ENCODE results near the gene NF2.

The NF2 gene

GRCh38 chr22:29712119-29712518 lies 108.7 kb downstream of the NF2 start:
- Histone ChIP-seq H3K4me3 (ENCODE audit: low read length) (no peak overlapping the region), H3K36me3 (replicated peaks; ENCODE audit: low read depth, low read length) (no peaks in the 10 kb centered on the region), H4K20me1 (ENCODE audit: insufficient read depth, low read length) (peaks cover 12% of the 10 kb centered on the region; the same call in 1 of the 2 replicates), H3K27ac (ENCODE audit: low read length) (no peak overlapping the region), H3K9ac (ENCODE audit: low read length) (no peak overlapping the region), H3K4me1 (ENCODE audit: low read length) (0 out of 2 replicates have a peak, but pooled peaks cover 2% of the 10 kb centered on the region), H3K79me2 (ENCODE audit: low read length) (no peaks in the 10 kb centered on the region), H3K9me3 (ENCODE audit: insufficient read depth, low read length) (no peaks in the 10 kb centered on the region), H3K4me2 (ENCODE audit: low read length) (no peak overlapping the region), H3K27me3 (ENCODE audit: low read depth, low read length) (0 out of 2 replicates have a peak, but pooled peaks cover 10% of the 10 kb centered on the region), H2AFZ (ENCODE audit: low read depth, low read length) (no peak overlapping the region)
- TF ChIP-seq EZH2phosphoT487 (IDR thresholded peaks at IDR 0.05; ENCODE audit: low read depth) (no peak), CTCF (IDR thresholded peaks at IDR 0.05; ENCODE audit: low read depth, low read length) (no peak)

GRCh38 chr22:29713156-29713727 lies 109.8 kb downstream of the NF2 start:
- Histone ChIP-seq H4K20me1 (ENCODE audit: insufficient read depth, low read length) (peaks cover 19% of the 10 kb centered on the region; the same call in 1 of the 2 replicates), H3K27me3 (ENCODE audit: low read depth, low read length) (0 out of 2 replicates have a peak, but pooled peaks cover 10% of the 10 kb centered on the region)

GRCh38 chr22:29715240-29715639 lies 111.8 kb downstream of the NF2 start:
- TF ChIP-seq CTCF (IDR thresholded peaks at IDR 0.05; ENCODE audit: low read depth, low read length) (no peak), EZH2phosphoT487 (IDR thresholded peaks at IDR 0.05; ENCODE audit: low read depth) (no peak)
- H3K27ac ChIP-seq (ENCODE audit: low read length), result no peak overlapping the region

More at GRCh38 chr22:29713156-29713727, 109.8 kb downstream of the NF2 start:
- TF ChIP-seq EZH2phosphoT487 (IDR thresholded peaks at IDR 0.05; ENCODE audit: low read depth) (no peak), CTCF (IDR thresholded peaks at IDR 0.05; ENCODE audit: low read depth, low read length) (no peak)
- 0 out of 2 replicates have a peak, but pooled peaks cover 2% of the 10 kb centered on the region for H3K4me1 ChIP-seq (ENCODE audit: low read length)
- no peaks in the 10 kb centered on the region for H3K9me3 ChIP-seq (ENCODE audit: insufficient read depth, low read length)
- no peaks in the 10 kb centered on the region for H3K79me2 ChIP-seq (ENCODE audit: low read length)
- H2AFZ ChIP-seq (ENCODE audit: low read depth, low read length), result no peak overlapping the region
- no peak overlapping the region for H3K27ac ChIP-seq (ENCODE audit: low read length)
- no peak overlapping the region for H3K4me3 ChIP-seq (ENCODE audit: low read length)
- H3K9ac ChIP-seq (ENCODE audit: low read length), result no peak overlapping the region
- no peaks in the 10 kb centered on the region for H3K36me3 ChIP-seq (replicated peaks; ENCODE audit: low read depth, low read length)
- H3K4me2 ChIP-seq (ENCODE audit: low read length), result no peak overlapping the region

GRCh38 chr22:29715705-29716104 lies 112.3 kb downstream of the NF2 start:
- Histone ChIP-seq H2AFZ (ENCODE audit: low read depth, low read length) (no peak overlapping the region), H3K4me1 (ENCODE audit: low read length) (0 out of 2 replicates have a peak, but pooled peaks cover 2% of the 10 kb centered on the region), H3K36me3 (replicated peaks; ENCODE audit: low read depth, low read length) (no peaks in the 10 kb centered on the region), H3K79me2 (ENCODE audit: low read length) (no peaks in the 10 kb centered on the region), H3K9ac (ENCODE audit: low read length) (no peak overlapping the region), H3K4me3 (ENCODE audit: low read length) (no peak overlapping the region), H3K27ac (ENCODE audit: low read length) (no peak overlapping the region), H3K9me3 (ENCODE audit: insufficient read depth, low read length) (no peaks in the 10 kb centered on the region), H3K27me3 (ENCODE audit: low read depth, low read length) (0 out of 2 replicates have a peak, but pooled peaks cover 10% of the 10 kb centered on the region), H3K4me2 (ENCODE audit: low read length) (no peak overlapping the region), H4K20me1 (ENCODE audit: insufficient read depth, low read length) (peaks cover 20% of the 10 kb centered on the region; the same call in 1 of the 2 replicates)
- TF ChIP-seq EZH2phosphoT487 (IDR thresholded peaks at IDR 0.05; ENCODE audit: low read depth), result no peak
- TF ChIP-seq CTCF (IDR thresholded peaks at IDR 0.05; ENCODE audit: low read depth, low read length), result no peak

More at GRCh38 chr22:29715240-29715639, 111.8 kb downstream of the NF2 start:
- 0 out of 2 replicates have a peak, but pooled peaks cover 2% of the 10 kb centered on the region for H3K4me1 ChIP-seq (ENCODE audit: low read length)
- H2AFZ ChIP-seq (ENCODE audit: low read depth, low read length), result no peak overlapping the region
- no peaks in the 10 kb centered on the region for H3K9me3 ChIP-seq (ENCODE audit: insufficient read depth, low read length)
- H4K20me1 ChIP-seq (ENCODE audit: insufficient read depth, low read length), result peaks cover 20% of the 10 kb centered on the region; the same call in 1 of the 2 replicates
- no peaks in the 10 kb centered on the region for H3K36me3 ChIP-seq (replicated peaks; ENCODE audit: low read depth, low read length)
- H3K27me3 ChIP-seq (ENCODE audit: low read depth, low read length), result 0 out of 2 replicates have a peak, but pooled peaks cover 10% of the 10 kb centered on the region
- no peak overlapping the region for H3K4me2 ChIP-seq (ENCODE audit: low read length)
- no peaks in the 10 kb centered on the region for H3K79me2 ChIP-seq (ENCODE audit: low read length)
- no peak overlapping the region for H3K4me3 ChIP-seq (ENCODE audit: low read length)
- no peak overlapping the region for H3K9ac ChIP-seq (ENCODE audit: low read length)

Data from OCI-LY3 (cell line).